ENCODE results near the gene PLAAT5.

PLAAT5 gene

DNA sequence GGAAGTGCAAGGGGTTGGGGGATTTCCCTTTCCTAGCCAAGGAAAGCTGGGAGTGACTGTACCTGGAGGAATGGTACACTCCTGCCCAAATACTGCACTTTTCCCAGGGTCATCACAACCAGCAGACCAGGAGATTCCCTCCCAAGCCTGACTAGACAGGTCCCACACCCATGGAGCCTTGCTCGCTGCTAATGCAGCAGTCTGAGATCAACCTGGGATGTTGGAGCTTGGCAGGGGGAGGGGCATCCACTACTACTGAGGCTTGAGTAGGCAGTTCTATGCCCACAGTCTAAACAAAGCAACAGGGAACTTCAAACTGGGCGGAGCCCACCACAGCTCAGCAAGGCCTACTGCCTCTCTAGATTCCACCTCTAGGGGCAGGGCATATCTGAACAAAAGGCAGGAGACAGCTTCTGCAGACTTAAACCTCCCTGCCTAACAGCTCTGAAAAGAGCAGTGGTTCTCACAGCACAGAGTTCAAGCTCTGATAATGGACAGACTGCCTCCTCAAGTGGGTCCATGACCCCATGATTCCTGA, 62.9 kb downstream of the PLAAT5 start:
- H3K36me3 ChIP-seq (ENCODE audit: insufficient read depth, low read length) = no peaks in the 10 kb centered on the region
- 0 out of 2 replicates have a peak, but pooled peaks cover 3% of the 10 kb centered on the region for H3K4me1 ChIP-seq (ENCODE audit: insufficient read depth, low read length)
- peaks cover 2% of the 10 kb centered on the region; the same call in 1 of the 2 replicates for H3K9me3 ChIP-seq (ENCODE audit: control insufficient read depth, insufficient read depth, low read length)
- no peak overlapping the region for H3K9ac ChIP-seq (ENCODE audit: low read depth, low read length)

- H3K9me3 ChIP-seq (ENCODE audit: control insufficient read depth, insufficient read depth, low read length) = peaks cover 8% of the 10 kb centered on the region; the same call in 1 of the 2 replicates
- no peak overlapping the region for H3K9ac ChIP-seq (ENCODE audit: low read depth, low read length)
- H3K4me1 ChIP-seq (ENCODE audit: insufficient read depth, low read length) = no peaks in the 10 kb centered on the region
- H3K36me3 ChIP-seq (ENCODE audit: insufficient read depth, low read length) = no peaks in the 10 kb centered on the region
These were observed 73.7 kb downstream of the PLAAT5 start for GRCh38 chr11:63417174-63417852.

Measured in ES-I3 (cell line).